Anterior cingulate cortex (tissue), 58 donors: ENCODE data around the gene FOXA3.

Experiments used
- DNase-seq, 58 donors: peaks; one replicate each; lab custom pipeline; 2025; lab: John Stamatoyannopoulos, UW

The FOXA3 gene

GRCh38 chr19:45913874-45914830 lies 50.0 kb downstream of the FOXA3 start, which contains the start of gene NANOS2:
NANOS2 (minus strand) TSS chr19:45914778; CDS start chr19:45914693, 85 bp downstream.
- peak in 1 of 58 donors; percentile 6 for DNase-seq

- DNase-seq = peak in 9 of 58 donors; percentile 15 to 72 (median 33)
Observed at GRCh38 chr19:45917421-45918091, 53.4 kb downstream of the FOXA3 start.

GRCh38 chr19:45918721-45919120 lies 54.6 kb downstream of the FOXA3 start:
- DNase-seq = no peak

GRCh38 chr19:45919678-45920077 lies 55.6 kb downstream of the FOXA3 start:
- DNase-seq = peak in 35 of 58 donors; percentile 6 to 82 (median 37)

- DNase-seq = no peak
Observed at GRCh38 chr19:45920458-45920857, 56.3 kb downstream of the FOXA3 start.

- DNase-seq = no peak
Observed at GRCh38 chr19:45922281-45922680, 58.2 kb downstream of the FOXA3 start.
